Kidney (tissue), 14 donors: Measurements from ENCODE around the gene CRCP. TPM values are rescaled to one million over a fixed set of nuclear protein-coding genes. Genes with fewer than 3 reads are reported as not detected.

ENCODE experiments used
- DNase-seq, 5 donors: peaks; one replicate each; pipeline ENCODE4 v3.0.0-alpha.2; 2013 to 2020
- FAIRE-seq: peaks from 2 replicates; lab custom pipeline; 2012; peaks lifted over from hg19 to GRCh38; lab: Jason Lieb, UNC
- H3K27ac ChIP-seq, 2 donors: one replicate each; pipeline ENCODE4 v1.7.0; 2013; ENCODE audit warnings: low read depth in 2 of 2, low read length in 2 of 2, inconsistent platforms in 1 of 2
- H3K27me3 ChIP-seq: one replicate; pipeline ENCODE4 v1.7.1; 2013; ENCODE audit warnings: low read length, inconsistent platforms; ENCODE audit not compliant: control insufficient read depth, insufficient read depth
- H3K36me3 ChIP-seq, 3 donors: one replicate each; pipeline versions ENCODE4 v1.7.0 to v1.7.1; 2013; ENCODE audit warnings: low read length in 3 of 3, control low read depth in 1 of 3, inconsistent platforms in 1 of 3; ENCODE audit not compliant: insufficient read depth in 3 of 3, control insufficient read depth in 2 of 3
- H3K4me1 ChIP-seq, 3 donors: one replicate each; pipeline versions ENCODE4 v1.7.0 to v1.7.1; 2013; ENCODE audit warnings: low read length in 3 of 3, inconsistent platforms in 1 of 3, low read depth in 1 of 3; ENCODE audit not compliant: control insufficient read depth in 2 of 3, insufficient read depth in 2 of 3
- H3K4me3 ChIP-seq, 3 donors: one replicate each; pipeline versions ENCODE4 v1.7.0 to v1.8.1; 2013; ENCODE audit warnings: low read length in 3 of 3, control low read depth in 1 of 3, inconsistent platforms in 1 of 3
- H3K9ac ChIP-seq, 3 donors: one replicate each; pipeline versions ENCODE4 v1.7.0 to v1.7.1; 2013; ENCODE audit warnings: low read length in 3 of 3, control low read depth in 1 of 3, inconsistent platforms in 1 of 3
- H3K9me3 ChIP-seq, 3 donors: one replicate each; pipeline versions ENCODE4 v1.7.0 to v1.7.1; 2013; ENCODE audit warnings: low read length in 3 of 3, control low read depth in 1 of 3, inconsistent platforms in 1 of 3; ENCODE audit not compliant: control insufficient read depth in 2 of 3, insufficient read depth in 1 of 3
- intact Hi-C: fragments of 100-400 bp; cut with DNase I; formaldehyde crosslinking; loops from one replicate; pipeline ENCODE4 v1.11.1; 2022
- polyA plus RNA-seq: library from polyadenylated mRNA; stranded (reverse); fragments of 350-450 nt; fragmentation: Illumina TruSeq; extraction: RNeasy Lipid Tissue Mini Kit (QIAGEN cat#74804); gene quantifications from one replicate; pipeline ENCODE4 v1.2.3, GENCODE V29; 2014; ENCODE audit warnings: low read depth, low replicate concordance; ENCODE audit not compliant: insufficient read depth
- total RNA-seq: library from RNA; stranded (reverse); fragmentation: NEBNext Ultra II Directional; extraction: Animal tissue kit (Norgen Biotek cat#: 25700); gene quantifications from one replicate; pipeline ENCODE4 v1.2.1, GENCODE V29; 2021
- TF ChIP-seq, protein P1 (sequence below): IDR thresholded peaks from 3 replicates; pipeline ENCODE4 v1.5.1; 2012; ENCODE audit warnings: mild to moderate bottlenecking, moderate library complexity, borderline replicate concordance; ENCODE audit not compliant: insufficient read depth; ENCODE audit errors: extremely low read depth
- donor health status: control.
- donor health status: control.
- donor health status: control.
- donor health status: control.
- donor health status: control.
- donor health status: DM: yes; HTN: yes; CAD: no.
- donor health status: Normal renal cell carcinoma (clear cell type).

CRCP gene
- total and polyA plus RNA-seq, 2 donors from 2014 or later, result 16.8 to 35.8 TPM

DNA sequence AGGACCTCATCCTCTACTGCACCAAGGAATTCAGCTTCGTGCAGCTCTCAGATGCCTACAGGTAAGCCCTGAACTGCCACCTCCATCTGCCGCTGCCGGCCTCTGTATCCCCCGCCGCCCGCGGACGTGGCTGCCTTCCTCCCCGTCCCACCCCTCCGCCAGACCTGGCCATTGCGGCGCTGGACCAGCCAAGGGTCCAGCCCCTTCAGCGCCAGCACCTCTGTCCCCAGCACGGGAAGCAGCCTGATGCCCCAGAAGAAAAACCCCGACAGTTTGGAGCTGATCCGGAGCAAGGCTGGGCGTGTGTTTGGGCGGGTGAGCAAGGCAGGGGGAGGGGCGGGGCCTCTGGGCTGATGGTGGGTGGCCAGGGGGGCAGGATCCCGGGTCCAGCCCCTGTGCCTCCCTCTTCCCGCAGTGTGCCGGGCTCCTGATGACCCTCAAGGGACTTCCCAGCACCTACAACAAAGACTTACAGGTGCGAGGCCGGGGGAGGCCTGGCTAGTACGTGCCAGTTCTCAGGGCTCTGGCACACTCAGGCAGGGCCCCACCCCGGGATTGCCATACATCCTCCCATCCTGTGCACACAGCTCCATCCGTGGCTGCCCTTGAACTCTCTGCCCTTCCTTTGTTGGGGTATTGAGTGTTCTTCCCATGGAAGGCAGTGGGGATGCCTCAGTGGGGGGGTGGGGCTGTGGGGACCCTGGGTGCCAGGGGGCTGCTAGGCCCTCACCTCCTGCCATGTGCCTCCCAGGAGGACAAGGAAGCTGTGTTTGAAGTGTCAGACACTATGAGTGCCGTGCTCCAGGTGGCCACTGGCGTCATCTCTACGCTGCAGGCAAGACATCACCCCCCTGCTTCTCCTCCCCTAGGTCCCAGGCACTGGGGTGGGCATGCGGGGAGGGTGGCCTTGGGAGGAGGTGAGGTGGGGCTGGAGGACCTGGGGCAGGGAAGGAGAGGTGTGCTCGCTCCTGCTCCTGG lies 25.5 kb upstream of the CRCP start:
- Histone ChIP-seq H3K27me3 (no peaks in the 10 kb centered on the region), H3K27ac (no peak overlapping the region), H3K9me3 (no peaks in the 10 kb centered on the region), H3K4me3 (no peak overlapping the region), H3K4me1 (no peaks in the 10 kb centered on the region), H3K9ac (no peak overlapping the region), H3K36me3 (peaks cover 0 to 17% (median 5%) of the 10 kb centered on the region in 3 donors)
- DNase-seq (no peak), FAIRE-seq (no peak)
- TF ChIP-seq, protein P1, sequence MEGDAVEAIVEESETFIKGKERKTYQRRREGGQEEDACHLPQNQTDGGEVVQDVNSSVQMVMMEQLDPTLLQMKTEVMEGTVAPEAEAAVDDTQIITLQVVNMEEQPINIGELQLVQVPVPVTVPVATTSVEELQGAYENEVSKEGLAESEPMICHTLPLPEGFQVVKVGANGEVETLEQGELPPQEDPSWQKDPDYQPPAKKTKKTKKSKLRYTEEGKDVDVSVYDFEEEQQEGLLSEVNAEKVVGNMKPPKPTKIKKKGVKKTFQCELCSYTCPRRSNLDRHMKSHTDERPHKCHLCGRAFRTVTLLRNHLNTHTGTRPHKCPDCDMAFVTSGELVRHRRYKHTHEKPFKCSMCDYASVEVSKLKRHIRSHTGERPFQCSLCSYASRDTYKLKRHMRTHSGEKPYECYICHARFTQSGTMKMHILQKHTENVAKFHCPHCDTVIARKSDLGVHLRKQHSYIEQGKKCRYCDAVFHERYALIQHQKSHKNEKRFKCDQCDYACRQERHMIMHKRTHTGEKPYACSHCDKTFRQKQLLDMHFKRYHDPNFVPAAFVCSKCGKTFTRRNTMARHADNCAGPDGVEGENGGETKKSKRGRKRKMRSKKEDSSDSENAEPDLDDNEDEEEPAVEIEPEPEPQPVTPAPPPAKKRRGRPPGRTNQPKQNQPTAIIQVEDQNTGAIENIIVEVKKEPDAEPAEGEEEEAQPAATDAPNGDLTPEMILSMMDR, result no peak
- intact Hi-C loops, result no loop called here

GRCh38 chr7:66092654-66093053 lies 22.0 kb upstream of the CRCP start:
- no peaks in the 10 kb centered on the region for H3K4me1 ChIP-seq
- DNase-seq (no peak), FAIRE-seq (no peak)
- intact Hi-C loops, result no loop called here
- H3K27me3 ChIP-seq, result no peaks in the 10 kb centered on the region
- H3K4me3 ChIP-seq, result no peak overlapping the region
- H3K27ac ChIP-seq, result no peak overlapping the region
- H3K9ac ChIP-seq, result no peak overlapping the region
- TF ChIP-seq, protein P1, result no peak
- no peaks in the 10 kb centered on the region for H3K9me3 ChIP-seq
- peaks cover 0 to 8% (median 0%) of the 10 kb centered on the region in 3 donors for H3K36me3 ChIP-seq

DNA sequence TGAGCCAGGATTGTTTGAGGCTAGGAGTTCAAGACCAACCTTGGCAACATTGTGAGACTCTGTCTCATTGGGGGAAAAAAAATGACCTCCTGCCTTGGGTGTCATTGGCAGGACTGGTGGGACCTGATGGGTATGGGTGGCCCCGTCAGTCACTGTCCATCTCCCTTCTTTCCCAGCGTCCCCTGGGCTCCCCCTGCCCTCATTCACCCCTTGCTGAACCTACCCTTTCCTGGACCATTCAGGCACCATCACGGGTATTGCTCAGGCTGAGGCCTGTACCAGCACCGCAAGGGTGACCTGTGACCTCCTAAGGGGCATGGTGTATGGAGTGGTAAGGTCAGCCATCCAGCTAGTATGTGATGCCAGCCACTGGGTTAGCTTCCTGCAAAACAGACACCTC lies 19.6 kb upstream of the CRCP start:
- Histone ChIP-seq H3K27ac (no peak overlapping the region), H3K9ac (no peak overlapping the region), H3K9me3 (no peaks in the 10 kb centered on the region), H3K36me3 (peaks cover 0 to 8% (median 0%) of the 10 kb centered on the region in 3 donors), H3K27me3 (no peaks in the 10 kb centered on the region), H3K4me3 (no peak overlapping the region), H3K4me1 (no peaks in the 10 kb centered on the region)
- TF ChIP-seq, protein P1, result no peak
- intact Hi-C loops, result no loop called here
- DNase-seq (no peak), FAIRE-seq (no peak)
